ENCODE measurements around the gene VWA3A. TPM values are rescaled to one million over a fixed set of nuclear protein-coding genes. Genes with fewer than 3 reads are reported as not detected.

VWA3A gene
- polyA plus RNA-seq, 1 experiment: 0.15 TPM

- Histone ChIP-seq H3K4me3 (ENCODE audit: low read depth, low read length) (no peak overlapping the region), H3K27me3 (ENCODE audit: control insufficient read depth, insufficient read depth, low read length) (peaks cover 1% of the 10 kb centered on the region; the same call in 1 of the 2 replicates), H3K36me3 (ENCODE audit: control insufficient read depth, insufficient read depth, low read length) (no peaks in the 10 kb centered on the region)
- ChIA-PET POLR2A (no interaction called here), CTCF (no interaction called here)
- TF ChIP-seq CTCF (IDR thresholded peaks at IDR 0.05; ENCODE audit: insufficient read depth, low read depth, low read length): no peak
- no peak for DNase-seq (ENCODE audit: low read depth)
These were observed 89.5 kb downstream of the VWA3A start for GRCh38 chr16:22181843-22182242.

- ChIA-PET CTCF (no interaction called here), POLR2A (no interaction called here)
- Histone ChIP-seq H3K27me3 (ENCODE audit: control insufficient read depth, insufficient read depth, low read length) (peaks cover 1% of the 10 kb centered on the region; the same call in 1 of the 2 replicates), H3K4me3 (ENCODE audit: low read depth, low read length) (no peak overlapping the region), H3K36me3 (ENCODE audit: control insufficient read depth, insufficient read depth, low read length) (no peaks in the 10 kb centered on the region)
- no peak for DNase-seq (ENCODE audit: low read depth)
- no peak for TF ChIP-seq CTCF (IDR thresholded peaks at IDR 0.05; ENCODE audit: insufficient read depth, low read depth, low read length)
These were observed 91.0 kb downstream of the VWA3A start for GRCh38 chr16:22183335-22183734.

- no peaks in the 10 kb centered on the region for H3K36me3 ChIP-seq (ENCODE audit: control insufficient read depth, insufficient read depth, low read length)
- peaks cover 1% of the 10 kb centered on the region; the same call in 1 of the 2 replicates for H3K27me3 ChIP-seq (ENCODE audit: control insufficient read depth, insufficient read depth, low read length)
- no peak overlapping the region for H3K4me3 ChIP-seq (ENCODE audit: low read depth, low read length)
- ChIA-PET CTCF (interaction anchor here (0.7 to 1.1 kb wide), 2 partner anchors 9 kb away, joined by 3 read pairs; no protein-coding TSS in a partner anchor), POLR2A (no interaction called here)
- DNase-seq (ENCODE audit: low read depth): no peak
- peak; percentile 25; the same call in 1 of the 2 replicates for TF ChIP-seq CTCF (IDR thresholded peaks at IDR 0.05; ENCODE audit: insufficient read depth, low read depth, low read length)
These were observed 91.7 kb downstream of the VWA3A start for GRCh38 chr16:22183901-22184614.

- Histone ChIP-seq H3K36me3 (ENCODE audit: control insufficient read depth, insufficient read depth, low read length) (no peaks in the 10 kb centered on the region), H3K27me3 (ENCODE audit: control insufficient read depth, insufficient read depth, low read length) (peaks cover 1% of the 10 kb centered on the region; the same call in 1 of the 2 replicates), H3K4me3 (ENCODE audit: low read depth, low read length) (no peak overlapping the region)
- CTCF ChIA-PET: interaction anchor here (0.6 to 1.3 kb wide), 4 partner anchors 8 to 234 kb away, joined by 3 read pairs; no protein-coding TSS in a partner anchor
- POLR2A ChIA-PET: no interaction called here
- DNase-seq (ENCODE audit: low read depth): no peak
- TF ChIP-seq CTCF (IDR thresholded peaks at IDR 0.05; ENCODE audit: insufficient read depth, low read depth, low read length): no peak
These were observed 92.3 kb downstream of the VWA3A start for GRCh38 chr16:22184615-22184968.

GRCh38 chr16:22186517-22186916 lies 94.2 kb downstream of the VWA3A start:
- no peak for DNase-seq (ENCODE audit: low read depth)
- 0 out of 2 replicates have a peak, but pooled peaks have one; percentile 5 for TF ChIP-seq CTCF (IDR thresholded peaks at IDR 0.05; ENCODE audit: insufficient read depth, low read depth, low read length)
- ChIA-PET CTCF (interaction anchor here (1.0 to 4.2 kb wide), 3 partner anchors 179 to 197 kb away, joined by 3 to 22 read pairs (median 4); partner anchors contain the start of gene MOSMO), POLR2A (interaction anchor here (0.6 kb wide), 1 partner anchor 111 kb away, joined by 3 read pairs; the partner anchor contains the start of gene POLR3E)
- H3K27me3 ChIP-seq (ENCODE audit: control insufficient read depth, insufficient read depth, low read length): no peaks in the 10 kb centered on the region; the same call in 1 of the 2 replicates
- no peak overlapping the region for H3K4me3 ChIP-seq (ENCODE audit: low read depth, low read length)
- H3K36me3 ChIP-seq (ENCODE audit: control insufficient read depth, insufficient read depth, low read length): no peaks in the 10 kb centered on the region

All from BJ (cell line).